Brain microvascular endothelial cell (primary cell): Measurements from ENCODE around the gene STXBP1.

Experiments used
- DNase-seq: peaks from one replicate; pipeline ENCODE4 v3.0.0-alpha.2; 2020
- H3K27ac ChIP-seq: fragments of 250-450 bp; sonication (Bioruptor Pico); 2 replicates; pipeline ENCODE4 v1.5.1; 2020; ENCODE audit warnings: mild to moderate bottlenecking, moderate library complexity
- H3K27me3 ChIP-seq: fragments of 250-450 bp; sonication (Bioruptor Pico); replicated peaks from 2 replicates; pipeline ENCODE4 v1.5.1; 2020; ENCODE audit warnings: mild to moderate bottlenecking
- H3K36me3 ChIP-seq: fragments of 250-450 bp; sonication (Bioruptor Pico); replicated peaks from 2 replicates; pipeline ENCODE4 v1.5.1; 2020; ENCODE audit warnings: mild to moderate bottlenecking
- H3K4me3 ChIP-seq: 2 replicates; pipeline ENCODE4 v1.5.1; 2011; ENCODE audit warnings: low read depth, mild to moderate bottlenecking, control low read depth, low read length, moderate library complexity
- CTCF ChIP-seq: IDR thresholded peaks from 2 replicates; pipeline ENCODE4 v1.5.1; 2011; ENCODE audit warnings: low read depth, mild to moderate bottlenecking, moderate library complexity, low read length, control low read depth, inconsistent platforms; ENCODE audit errors: missing control alignments
- in situ Hi-C: cut with HindIII; loops from 2 replicates; pipeline ENCODE4 v1.10.0; 2017; ENCODE audit warnings: low sequenced_read_pairs, low pct_ligation_motif_present

The STXBP1 gene

GRCh38 chr9:127585161-127585819 lies 26.8 kb upstream of the STXBP1 start:
- no peak overlapping the region for H3K27ac ChIP-seq
- in situ Hi-C loops = no loop called here
- H3K36me3 ChIP-seq = no peaks in the 10 kb centered on the region
- H3K27me3 ChIP-seq = no peaks in the 10 kb centered on the region
- TF ChIP-seq CTCF = no peak
- no peak for DNase-seq
- H3K4me3 ChIP-seq = no peak overlapping the region

- H3K36me3 ChIP-seq = no peaks in the 10 kb centered on the region
- H3K27ac ChIP-seq = no peak overlapping the region
- TF ChIP-seq CTCF = no peak
- H3K4me3 ChIP-seq = no peak overlapping the region
- in situ Hi-C loops = no loop called here
- DNase-seq = no peak
- H3K27me3 ChIP-seq = no peaks in the 10 kb centered on the region
Observed at GRCh38 chr9:127586096-127586495, 26.0 kb upstream of the STXBP1 start.

GRCh38 chr9:127586537-127586936 lies 25.5 kb upstream of the STXBP1 start:
- TF ChIP-seq CTCF = peak; percentile 94
- in situ Hi-C loops = no loop called here
- Histone ChIP-seq H3K4me3 (no peak overlapping the region), H3K27me3 (no peaks in the 10 kb centered on the region), H3K27ac (no peak overlapping the region), H3K36me3 (no peaks in the 10 kb centered on the region)
- peak; percentile 74 for DNase-seq

- in situ Hi-C loops = no loop called here
- TF ChIP-seq CTCF = no peak
- no peak overlapping the region for H3K27ac ChIP-seq
- H3K27me3 ChIP-seq = no peaks in the 10 kb centered on the region
- no peak overlapping the region for H3K4me3 ChIP-seq
- DNase-seq = no peak
- no peaks in the 10 kb centered on the region for H3K36me3 ChIP-seq
Observed at GRCh38 chr9:127587966-127588365, 24.1 kb upstream of the STXBP1 start.

GRCh38 chr9:127588740-127589506 lies 23.2 kb upstream of the STXBP1 start:
- no peak for DNase-seq
- H3K27me3 ChIP-seq = no peaks in the 10 kb centered on the region
- no peak overlapping the region for H3K27ac ChIP-seq
- no peak overlapping the region for H3K4me3 ChIP-seq
- in situ Hi-C loops = no loop called here
- TF ChIP-seq CTCF = no peak
- H3K36me3 ChIP-seq = no peaks in the 10 kb centered on the region
